ENCODE measurements around the gene TRPV6.

DNA sequence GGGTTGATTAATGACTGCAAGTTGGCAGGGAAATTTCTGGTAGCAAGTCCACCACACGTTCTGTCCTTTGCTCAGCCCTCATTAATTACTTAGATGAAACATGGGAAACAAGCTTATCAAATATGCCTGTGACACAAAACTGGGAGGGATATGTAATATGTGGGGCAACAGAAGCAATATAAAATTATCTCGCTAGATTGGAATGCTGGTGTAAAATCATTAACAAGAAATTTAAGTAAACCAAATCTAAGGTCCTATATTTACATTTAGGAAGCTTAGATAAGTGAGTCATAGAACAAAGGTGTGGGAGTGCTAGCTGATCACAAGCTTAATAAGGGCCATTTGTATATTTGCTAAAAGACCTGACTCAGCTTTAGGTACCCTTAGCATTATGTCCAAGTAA is 24.5 kb upstream of the TRPV6 start:
- TF ChIP-seq, protein P1, sequence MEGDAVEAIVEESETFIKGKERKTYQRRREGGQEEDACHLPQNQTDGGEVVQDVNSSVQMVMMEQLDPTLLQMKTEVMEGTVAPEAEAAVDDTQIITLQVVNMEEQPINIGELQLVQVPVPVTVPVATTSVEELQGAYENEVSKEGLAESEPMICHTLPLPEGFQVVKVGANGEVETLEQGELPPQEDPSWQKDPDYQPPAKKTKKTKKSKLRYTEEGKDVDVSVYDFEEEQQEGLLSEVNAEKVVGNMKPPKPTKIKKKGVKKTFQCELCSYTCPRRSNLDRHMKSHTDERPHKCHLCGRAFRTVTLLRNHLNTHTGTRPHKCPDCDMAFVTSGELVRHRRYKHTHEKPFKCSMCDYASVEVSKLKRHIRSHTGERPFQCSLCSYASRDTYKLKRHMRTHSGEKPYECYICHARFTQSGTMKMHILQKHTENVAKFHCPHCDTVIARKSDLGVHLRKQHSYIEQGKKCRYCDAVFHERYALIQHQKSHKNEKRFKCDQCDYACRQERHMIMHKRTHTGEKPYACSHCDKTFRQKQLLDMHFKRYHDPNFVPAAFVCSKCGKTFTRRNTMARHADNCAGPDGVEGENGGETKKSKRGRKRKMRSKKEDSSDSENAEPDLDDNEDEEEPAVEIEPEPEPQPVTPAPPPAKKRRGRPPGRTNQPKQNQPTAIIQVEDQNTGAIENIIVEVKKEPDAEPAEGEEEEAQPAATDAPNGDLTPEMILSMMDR (conservative IDR thresholded peaks at IDR 0.05 in 1 of 2, IDR thresholded peaks at IDR 0.05 in 1 of 2; ENCODE audit: low read depth in 1 of 2, low read length in 2 of 2) = no peak
- no peak for TF ChIP-seq EZH2 (IDR thresholded peaks at IDR 0.05; ENCODE audit: low read length, missing control alignments)

All from fibroblast of lung (primary cell).